GM19193 (cell line): Measurements from ENCODE around the gene SYTL1.

Experiments
- POLR2A ChIP-seq: IDR thresholded peaks from 4 replicates; pipeline ENCODE4 v1.6.1; 2011; ENCODE audit not compliant: insufficient read depth, insufficient read length; ENCODE audit errors: extremely low read depth

Gene SYTL1

GRCh38 chr1:27332536-27333281 lies 9.1 kb upstream of the SYTL1 start:
- no peak for TF ChIP-seq POLR2A

GRCh38 chr1:27333717-27334279 lies 8.0 kb upstream of the SYTL1 start:
- no peak for TF ChIP-seq POLR2A

GRCh38 chr1:27335506-27336422 lies 6.1 kb upstream of the SYTL1 start:
- no peak for TF ChIP-seq POLR2A

- no peak for TF ChIP-seq POLR2A
These were observed 5.1 kb upstream of the SYTL1 start for GRCh38 chr1:27336756-27337155.

- no peak for TF ChIP-seq POLR2A
These were observed 3.1 kb upstream of the SYTL1 start for GRCh38 chr1:27338751-27339150.

GRCh38 chr1:27339213-27339612 lies 2.6 kb upstream of the SYTL1 start:
- TF ChIP-seq POLR2A, result no peak

GRCh38 chr1:27342391-27342777 lies 562 bp downstream of the SYTL1 start:
- TF ChIP-seq POLR2A, result no peak

GRCh38 chr1:27342778-27343638 lies 1.2 kb downstream of the SYTL1 start:
- peak; percentile 46 for TF ChIP-seq POLR2A

GRCh38 chr1:27343639-27344025 lies 1.8 kb downstream of the SYTL1 start:
- no peak for TF ChIP-seq POLR2A

GRCh38 chr1:27345272-27345671 lies 3.5 kb downstream of the SYTL1 start:
- TF ChIP-seq POLR2A, result no peak

GRCh38 chr1:27346357-27346756 lies 4.5 kb downstream of the SYTL1 start:
- TF ChIP-seq POLR2A, result no peak

GRCh38 chr1:27346991-27347624 lies 5.3 kb downstream of the SYTL1 start:
- no peak for TF ChIP-seq POLR2A

- TF ChIP-seq POLR2A, result no peak
These were observed 7.3 kb downstream of the SYTL1 start for GRCh38 chr1:27348861-27349783.
